ENCODE measurements around the gene SFTPA1. TPM values are rescaled to one million over a fixed set of nuclear protein-coding genes. Genes with fewer than 3 reads are reported as not detected.

The SFTPA1 gene
- polyA plus RNA-seq, 2 of the 4 experiments (the other 2 are of a cell fraction): not detected

DNA sequence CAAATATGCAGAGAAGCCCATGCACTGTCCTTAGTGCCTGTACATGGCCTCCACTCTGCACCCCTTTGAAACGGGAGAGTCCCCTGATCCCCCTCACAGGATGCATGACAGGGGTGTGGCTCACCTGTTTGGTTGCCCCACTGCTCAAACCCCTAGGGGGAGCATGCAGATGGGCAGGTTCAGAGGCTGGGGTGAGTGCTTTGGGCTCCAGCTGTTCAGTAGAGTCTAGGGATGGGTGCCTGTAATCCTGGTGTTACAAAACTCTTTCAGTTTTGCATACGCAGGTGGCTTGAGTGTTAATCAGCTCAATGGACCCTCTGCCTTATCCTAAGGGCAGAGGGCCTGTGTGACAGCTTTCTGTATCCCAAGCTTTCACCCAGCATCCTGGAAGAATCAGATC is 7.8 kb upstream of the SFTPA1 start:
- no peak overlapping the region for H3K4me2 ChIP-seq
- ChIA-PET CTCF (interaction anchor here (1.0 to 1.3 kb wide), 2 partner anchors 9 to 228 kb away, joined by 3 read pairs; no protein-coding TSS in a partner anchor), POLR2A (no interaction called here)
- DNase-seq (ENCODE audit: low read depth in 1 of 2, low spot score in 1 of 2) (no peak), FAIRE-seq (no peak), ATAC-seq (0 out of 6 replicates have a peak, but pooled peaks of 1 of the 2 experiments have one; percentile 34)
- TF ChIP-seq KDM1A (IDR thresholded peaks at IDR 0.05; ENCODE audit: low read depth): no peak
- no peak for TF ChIP-seq SREBF2 (IDR thresholded peaks at IDR 0.05)
- TF ChIP-seq, protein P1, sequence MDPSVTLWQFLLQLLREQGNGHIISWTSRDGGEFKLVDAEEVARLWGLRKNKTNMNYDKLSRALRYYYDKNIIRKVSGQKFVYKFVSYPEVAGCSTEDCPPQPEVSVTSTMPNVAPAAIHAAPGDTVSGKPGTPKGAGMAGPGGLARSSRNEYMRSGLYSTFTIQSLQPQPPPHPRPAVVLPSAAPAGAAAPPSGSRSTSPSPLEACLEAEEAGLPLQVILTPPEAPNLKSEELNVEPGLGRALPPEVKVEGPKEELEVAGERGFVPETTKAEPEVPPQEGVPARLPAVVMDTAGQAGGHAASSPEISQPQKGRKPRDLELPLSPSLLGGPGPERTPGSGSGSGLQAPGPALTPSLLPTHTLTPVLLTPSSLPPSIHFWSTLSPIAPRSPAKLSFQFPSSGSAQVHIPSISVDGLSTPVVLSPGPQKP (IDR thresholded peaks at IDR 0.05; ENCODE audit: low read depth, low read length): no peak
- TF ChIP-seq CHD4 (IDR thresholded peaks at IDR 0.05; ENCODE audit: borderline replicate concordance): no peak
- TF ChIP-seq GATA3 (IDR thresholded peaks at IDR 0.05; ENCODE audit: borderline replicate concordance): no peak
- no peak for TF ChIP-seq HOXA7 (CRISPR knock-in tag; IDR thresholded peaks at IDR 0.05)
- TF ChIP-seq CEBPB (IDR thresholded peaks at IDR 0.05): no peak
- no peak for TF ChIP-seq JUNB (IDR thresholded peaks at IDR 0.05)
- TF ChIP-seq POLR2AphosphoS2 (conservative IDR thresholded peaks at IDR 0.05; ENCODE audit: low read length): no peak
- no peak for TF ChIP-seq FOXS1 (CRISPR knock-in tag; IDR thresholded peaks at IDR 0.05)
- no peak for TF ChIP-seq EHF (CRISPR knock-in tag; IDR thresholded peaks at IDR 0.05)
- TF ChIP-seq, protein P2, sequence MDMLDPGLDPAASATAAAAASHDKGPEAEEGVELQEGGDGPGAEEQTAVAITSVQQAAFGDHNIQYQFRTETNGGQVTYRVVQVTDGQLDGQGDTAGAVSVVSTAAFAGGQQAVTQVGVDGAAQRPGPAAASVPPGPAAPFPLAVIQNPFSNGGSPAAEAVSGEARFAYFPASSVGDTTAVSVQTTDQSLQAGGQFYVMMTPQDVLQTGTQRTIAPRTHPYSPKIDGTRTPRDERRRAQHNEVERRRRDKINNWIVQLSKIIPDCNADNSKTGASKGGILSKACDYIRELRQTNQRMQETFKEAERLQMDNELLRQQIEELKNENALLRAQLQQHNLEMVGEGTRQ (IDR thresholded peaks at IDR 0.05): no peak
- TF ChIP-seq HDAC2 (IDR thresholded peaks at IDR 0.05): no peak
- no peak for TF ChIP-seq CBX2 (IDR thresholded peaks at IDR 0.05; ENCODE audit: borderline replicate concordance, low read depth)
- TF ChIP-seq BHLHE40 (IDR thresholded peaks at IDR 0.05; ENCODE audit: low read depth, low read length): no peak
- 5% methylated on average over 2 of the region's 2 CpGs for WGBS (ENCODE audit: missing lambda C conversion rate)
- no peak overlapping the region for H3K4me3 ChIP-seq
- H3K4me1 ChIP-seq: no peaks in the 10 kb centered on the region
- peaks cover 12% of the 10 kb centered on the region; the same call in 2 of the 3 replicates for H3K9me3 ChIP-seq
- no peak overlapping the region for H3K27ac ChIP-seq

DNA sequence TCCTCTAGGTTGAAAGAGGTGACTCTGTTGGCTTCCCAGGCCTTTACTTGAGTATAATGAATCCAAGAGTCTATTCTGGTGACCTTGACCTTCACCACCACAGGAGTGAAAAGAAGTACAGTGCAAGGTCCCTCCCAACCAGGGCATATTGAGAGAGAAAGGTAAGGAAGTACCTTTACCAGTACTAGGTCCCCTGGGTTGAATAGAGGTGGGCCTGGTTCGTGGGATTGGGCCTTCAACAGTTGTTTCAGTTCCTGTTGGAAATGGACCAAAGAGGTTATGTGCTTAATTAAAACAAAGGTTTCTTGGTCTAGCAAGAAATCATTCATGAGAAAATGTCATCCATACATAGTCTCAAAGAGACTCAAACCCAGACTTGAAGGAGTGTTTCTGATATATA is 6.4 kb upstream of the SFTPA1 start:
- no peak overlapping the region for H3K27ac ChIP-seq
- FAIRE-seq (no peak), DNase-seq (ENCODE audit: low read depth in 1 of 2, low spot score in 1 of 2) (no peak), ATAC-seq (no peak)
- H3K4me1 ChIP-seq: no peaks in the 10 kb centered on the region
- TF ChIP-seq TFCP2L1 (CRISPR knock-in tag; IDR thresholded peaks at IDR 0.05) (no peak), NFE2L2 (conservative IDR thresholded peaks at IDR 0.05; ENCODE audit: low read length) (no peak)
- TF ChIP-seq, protein P3, sequence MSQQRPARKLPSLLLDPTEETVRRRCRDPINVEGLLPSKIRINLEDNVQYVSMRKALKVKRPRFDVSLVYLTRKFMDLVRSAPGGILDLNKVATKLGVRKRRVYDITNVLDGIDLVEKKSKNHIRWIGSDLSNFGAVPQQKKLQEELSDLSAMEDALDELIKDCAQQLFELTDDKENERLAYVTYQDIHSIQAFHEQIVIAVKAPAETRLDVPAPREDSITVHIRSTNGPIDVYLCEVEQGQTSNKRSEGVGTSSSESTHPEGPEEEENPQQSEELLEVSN (IDR thresholded peaks at IDR 0.05; ENCODE audit: borderline replicate concordance, low read depth): no peak
- WGBS (ENCODE audit: missing lambda C conversion rate): 6% methylated on average over 1 of the region's 1 CpG
- POLR2A ChIA-PET: no interaction called here
- CTCF ChIA-PET: interaction anchor here (1.1 kb wide), 1 partner anchor 10 kb away, joined by 3 read pairs; no protein-coding TSS in a partner anchor
- no peak overlapping the region for H3K4me3 ChIP-seq
- H3K4me2 ChIP-seq: no peak overlapping the region
- H3K9me3 ChIP-seq: no peaks in the 10 kb centered on the region

DNA sequence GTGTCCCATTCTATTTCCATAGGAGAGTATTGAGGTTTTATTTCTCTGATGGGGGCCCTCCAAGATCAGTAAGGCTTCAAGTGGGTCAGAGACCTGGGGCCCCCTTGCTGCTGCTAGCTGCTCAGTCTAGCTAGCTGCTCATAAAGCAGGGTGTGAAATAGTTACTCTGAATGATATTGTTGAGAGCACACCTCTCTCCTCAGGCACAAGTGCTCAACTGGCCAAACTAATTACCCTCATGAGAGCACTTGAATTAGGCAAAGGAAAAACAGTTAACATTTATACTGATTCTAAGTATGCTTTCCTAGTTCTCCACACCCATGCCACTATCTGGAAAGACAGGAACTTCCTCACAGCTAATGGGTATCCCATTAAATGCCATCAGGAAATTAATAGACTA is 5.4 kb upstream of the SFTPA1 start:
- DNase-seq (ENCODE audit: low read depth in 1 of 2, low spot score in 1 of 2) (no peak), FAIRE-seq (no peak), ATAC-seq (no peak)
- Histone ChIP-seq H3K4me3 (no peak overlapping the region), H3K9me3 (no peaks in the 10 kb centered on the region), H3K27ac (no peak overlapping the region), H3K4me1 (no peaks in the 10 kb centered on the region), H3K4me2 (no peak overlapping the region)
- POLR2A ChIA-PET: no interaction called here
- TF ChIP-seq KDM5A (IDR thresholded peaks at IDR 0.05) (no peak), RNF2 (IDR thresholded peaks at IDR 0.05; ENCODE audit: borderline replicate concordance, low read depth) (no peak), BHLHE40 (IDR thresholded peaks at IDR 0.05; ENCODE audit: low read depth, low read length) (no peak), EHF (CRISPR knock-in tag; IDR thresholded peaks at IDR 0.05) (no peak), ZNF302 (CRISPR knock-in tag; IDR thresholded peaks at IDR 0.05) (no peak)
- TF ChIP-seq, protein P4, sequence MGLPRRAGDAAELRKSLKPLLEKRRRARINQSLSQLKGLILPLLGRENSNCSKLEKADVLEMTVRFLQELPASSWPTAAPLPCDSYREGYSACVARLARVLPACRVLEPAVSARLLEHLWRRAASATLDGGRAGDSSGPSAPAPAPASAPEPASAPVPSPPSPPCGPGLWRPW (IDR thresholded peaks at IDR 0.05): no peak
- CTCF ChIA-PET: interaction anchor here (1.1 kb wide), 1 partner anchor 11 kb away, joined by 3 read pairs; no protein-coding TSS in a partner anchor

All from A549 (cell line).